GM19193 (cell line): ENCODE results near the gene CD8B2.

ENCODE experiments used
- POLR2A ChIP-seq: IDR thresholded peaks from 4 replicates; pipeline ENCODE4 v1.6.1; 2011; ENCODE audit not compliant: insufficient read depth, insufficient read length; ENCODE audit errors: extremely low read depth

CD8B2 gene

GRCh38 chr2:106540886-106541285, 53.7 kb downstream of the CD8B2 start:
- TF ChIP-seq POLR2A, result no peak

GRCh38 chr2:106541333-106541732, 54.2 kb downstream of the CD8B2 start:
- TF ChIP-seq POLR2A, result no peak

- no peak for TF ChIP-seq POLR2A
Measured at GRCh38 chr2:106542746-106543359, 55.7 kb downstream of the CD8B2 start.

GRCh38 chr2:106545007-106545406, 57.8 kb downstream of the CD8B2 start:
- no peak for TF ChIP-seq POLR2A

- TF ChIP-seq POLR2A, result no peak
Measured at GRCh38 chr2:106546391-106546990, 59.3 kb downstream of the CD8B2 start.

- TF ChIP-seq POLR2A, result no peak
Measured at GRCh38 chr2:106547164-106547903, 60.2 kb downstream of the CD8B2 start.

GRCh38 chr2:106551417-106552130, 64.4 kb downstream of the CD8B2 start:
- TF ChIP-seq POLR2A, result no peak

GRCh38 chr2:106552921-106553320, 65.8 kb downstream of the CD8B2 start:
- TF ChIP-seq POLR2A, result no peak

- no peak for TF ChIP-seq POLR2A
Measured at GRCh38 chr2:106553321-106553720, 66.2 kb downstream of the CD8B2 start.

GRCh38 chr2:106554411-106554810, 67.2 kb downstream of the CD8B2 start:
- no peak for TF ChIP-seq POLR2A

- no peak for TF ChIP-seq POLR2A
Measured at GRCh38 chr2:106555053-106555452, 67.9 kb downstream of the CD8B2 start.

GRCh38 chr2:106560773-106561172, 73.6 kb downstream of the CD8B2 start:
- no peak for TF ChIP-seq POLR2A

- TF ChIP-seq POLR2A, result no peak
Measured at GRCh38 chr2:106561356-106561755, 74.2 kb downstream of the CD8B2 start.

GRCh38 chr2:106561803-106562202, 74.6 kb downstream of the CD8B2 start:
- no peak for TF ChIP-seq POLR2A
